ENCODE results near the gene TEKT5.
"Not testable (repeated sequence)": the region's sequence is repeated elsewhere in the genome, so short reads cannot be mapped to it uniquely, and the experiment has no call there.

The TEKT5 gene

DNA sequence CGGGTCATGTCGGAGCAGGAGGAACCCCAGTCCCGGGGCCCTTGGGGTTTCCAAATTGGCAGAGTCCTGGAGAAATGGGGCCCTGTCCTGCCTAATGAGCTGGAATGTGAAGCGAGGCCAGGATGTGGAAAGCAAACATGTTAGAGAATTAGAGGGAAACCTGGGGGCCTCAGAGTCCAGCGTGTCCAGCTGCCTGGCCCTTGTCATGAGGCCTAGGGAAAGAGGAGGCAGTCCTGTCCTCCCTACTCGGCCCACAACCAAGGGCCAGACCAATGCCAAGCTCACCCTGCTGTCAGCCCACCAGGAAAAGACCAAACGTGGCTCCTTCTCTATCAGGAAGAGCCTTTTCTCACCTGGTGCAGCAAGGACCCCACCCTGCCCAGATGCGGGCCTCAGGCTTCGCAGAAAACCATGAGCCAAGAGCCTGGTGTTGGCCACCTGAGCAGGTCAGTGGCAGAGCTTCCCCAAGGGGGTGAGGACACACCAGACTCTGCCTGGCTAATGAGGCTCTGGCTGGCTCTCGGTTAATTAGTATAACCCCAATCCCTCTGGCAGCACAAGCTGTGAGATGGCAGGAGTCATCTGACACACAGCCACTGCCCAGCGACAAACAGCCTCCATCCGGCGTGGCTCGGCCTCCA, 10.1 kb downstream of the TEKT5 start:
- DNase-seq, result no peak

DNA sequence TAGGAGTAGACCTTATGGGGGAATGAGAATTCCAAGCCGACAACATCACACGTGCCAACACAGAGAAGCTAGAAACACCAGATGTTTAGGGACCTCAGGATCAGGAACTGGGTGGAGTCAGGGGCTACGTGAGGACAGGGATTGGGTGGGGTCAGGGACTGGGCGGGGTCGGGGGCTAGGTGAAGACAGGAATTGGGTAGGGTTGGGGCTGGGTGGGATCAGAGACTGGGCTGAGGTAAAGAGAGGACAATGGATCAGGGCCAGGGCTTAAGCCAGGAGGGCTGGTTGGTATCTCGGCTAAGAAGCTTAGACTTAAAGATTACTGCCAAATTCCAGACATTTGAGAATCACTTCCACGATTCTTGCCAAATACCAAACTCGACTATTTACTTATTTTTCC, 11.6 kb downstream of the TEKT5 start:
- DNase-seq, result no peak

DNA sequence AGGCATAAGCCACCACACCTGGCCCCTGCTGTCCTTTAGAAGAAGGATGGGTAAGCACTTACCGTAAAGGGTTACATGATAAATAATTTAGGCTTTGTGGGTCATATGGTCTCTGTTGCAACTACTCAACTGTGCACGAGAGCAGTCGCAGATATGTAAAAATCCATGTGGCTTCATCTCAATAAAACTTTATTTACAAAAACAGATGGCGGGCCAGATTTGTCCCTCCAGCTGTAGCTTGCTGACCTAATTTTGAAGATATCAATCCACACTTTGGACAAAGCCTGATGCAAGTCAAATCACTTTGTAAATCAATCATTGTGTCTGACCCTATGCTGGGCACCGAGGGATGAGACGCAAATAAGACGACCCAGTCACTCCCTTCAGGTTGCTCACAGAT, 12.1 kb downstream of the TEKT5 start:
- DNase-seq, result no peak

DNA sequence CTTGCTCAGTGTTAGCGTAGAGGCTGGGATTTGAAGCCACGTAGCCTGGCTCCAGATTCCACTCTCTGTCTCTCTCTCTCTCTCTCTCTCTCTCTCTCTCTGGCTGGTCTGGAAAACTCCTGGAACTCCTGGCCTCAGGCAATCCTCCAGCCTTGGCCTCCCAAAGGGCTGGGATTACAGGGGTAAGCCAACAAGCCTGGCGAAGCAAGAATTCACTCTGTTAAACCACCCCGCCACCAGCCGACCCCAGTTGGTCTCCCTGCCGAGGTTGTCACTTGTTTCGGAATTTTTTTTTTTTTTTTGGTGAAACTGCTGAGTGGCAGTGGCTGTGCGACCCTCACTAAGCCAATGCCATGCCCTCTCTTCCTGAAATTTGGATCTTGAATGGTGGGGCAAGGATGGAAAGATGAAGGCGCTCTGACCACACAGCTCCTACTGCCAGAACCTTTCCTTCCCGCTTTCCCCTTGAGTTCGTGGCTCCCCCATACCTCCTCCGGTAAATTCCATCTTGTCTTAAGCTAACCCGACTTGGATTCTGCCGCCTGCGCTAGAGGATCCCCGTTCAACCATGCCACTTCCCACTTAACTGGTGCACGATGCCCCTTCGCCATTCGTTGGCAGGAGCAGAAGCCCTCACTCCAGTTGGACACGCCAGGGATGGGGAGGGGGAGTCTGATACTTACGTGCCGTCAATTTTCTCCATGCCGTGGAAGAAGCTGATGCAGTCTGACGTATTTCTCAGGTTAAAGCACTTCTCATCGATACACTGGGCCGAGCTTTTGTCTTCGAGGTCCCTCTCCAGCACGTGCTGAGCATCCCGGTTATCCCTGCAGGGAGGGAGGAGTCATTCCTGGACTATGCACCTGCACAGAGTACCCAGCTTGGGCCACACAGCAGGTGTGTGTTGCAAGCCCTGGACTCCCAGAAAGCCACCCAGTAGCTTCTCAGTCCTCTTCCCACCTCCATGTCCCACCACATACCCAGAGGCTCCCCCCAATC, 13.1 kb downstream of the TEKT5 start:
- DNase-seq, result no peak

DNA sequence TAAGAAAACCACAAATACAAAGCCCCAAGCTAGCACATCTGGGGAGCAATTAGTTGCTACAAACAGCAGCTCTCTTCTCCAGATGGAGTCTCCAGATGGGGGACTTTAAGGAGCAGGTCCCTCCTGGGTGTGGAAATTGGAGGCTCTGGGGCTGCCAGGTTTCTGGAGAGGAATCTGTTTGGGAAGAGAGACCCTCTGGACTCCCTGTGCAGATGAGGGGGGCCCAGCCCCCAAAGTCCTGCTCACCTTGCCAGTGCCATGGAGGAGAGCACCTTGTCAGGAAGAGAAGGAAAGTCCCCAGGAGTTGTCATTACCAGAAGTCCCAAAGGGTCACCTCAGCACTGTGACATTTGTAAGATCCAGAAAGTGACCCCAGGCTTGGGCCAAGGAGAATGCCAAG, 14.8 kb downstream of the TEKT5 start:
- DNase-seq, result no peak

DNA sequence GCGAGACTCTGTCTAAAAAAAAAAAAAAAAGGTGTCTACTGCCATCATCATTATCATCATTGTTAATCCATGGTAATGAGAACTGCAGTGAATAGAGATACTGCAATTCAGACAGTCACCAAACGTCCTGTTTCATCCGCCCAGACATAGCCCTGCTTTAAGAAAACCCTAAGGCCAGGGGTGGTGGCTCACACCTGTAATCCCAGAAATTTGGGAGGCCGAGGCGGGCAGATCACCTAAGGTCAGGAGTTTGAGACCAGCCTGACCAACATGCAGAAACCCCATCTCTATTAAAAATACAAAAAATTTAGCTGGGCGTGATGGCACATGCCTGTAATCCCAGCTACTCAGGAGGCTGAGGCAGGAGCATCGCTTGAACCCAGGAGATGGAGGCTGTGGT, 15.3 kb downstream of the TEKT5 start:
- DNase-seq, result not testable (repeated sequence)

DNA sequence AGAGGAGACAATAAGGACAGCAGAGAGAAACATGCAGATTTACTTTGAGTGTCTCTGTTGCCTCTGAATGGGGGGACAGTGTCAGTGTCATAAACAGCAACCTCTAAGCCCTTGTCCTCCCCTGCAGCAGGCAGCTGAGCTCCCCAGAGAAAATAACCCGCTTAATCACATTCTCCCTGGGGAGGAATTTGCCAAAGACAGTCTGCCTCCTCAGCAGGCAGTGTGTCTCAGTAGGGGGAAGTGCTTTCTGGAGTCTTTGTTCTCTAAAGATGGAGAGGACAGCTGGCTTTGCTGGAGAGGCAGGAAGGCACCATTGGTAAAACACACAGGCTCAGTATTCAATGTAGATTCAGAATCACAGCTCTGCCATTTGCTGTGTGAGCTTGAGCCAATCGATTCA, 16.1 kb downstream of the TEKT5 start:
- DNase-seq, result no peak

DNA sequence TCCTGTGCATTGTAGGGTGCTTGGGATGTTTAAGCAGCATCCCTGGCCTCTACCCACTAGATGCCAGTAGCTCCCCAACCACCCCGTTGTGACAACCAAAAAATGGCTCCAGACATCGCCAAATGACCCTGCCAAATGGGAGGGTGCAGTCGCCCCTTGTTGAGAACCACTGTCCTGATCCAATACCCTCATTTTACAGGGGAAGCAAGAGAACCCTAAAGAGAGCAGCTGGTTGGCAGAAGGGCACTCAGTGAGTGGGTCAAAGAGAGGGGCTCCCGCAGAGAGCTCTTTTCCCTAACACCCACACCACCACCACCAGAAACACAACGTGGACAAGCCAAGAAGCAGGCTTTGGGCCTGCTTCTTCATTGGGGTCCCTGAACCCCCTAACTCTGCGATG, 18.4 kb downstream of the TEKT5 start:
- DNase-seq, result no peak

DNA sequence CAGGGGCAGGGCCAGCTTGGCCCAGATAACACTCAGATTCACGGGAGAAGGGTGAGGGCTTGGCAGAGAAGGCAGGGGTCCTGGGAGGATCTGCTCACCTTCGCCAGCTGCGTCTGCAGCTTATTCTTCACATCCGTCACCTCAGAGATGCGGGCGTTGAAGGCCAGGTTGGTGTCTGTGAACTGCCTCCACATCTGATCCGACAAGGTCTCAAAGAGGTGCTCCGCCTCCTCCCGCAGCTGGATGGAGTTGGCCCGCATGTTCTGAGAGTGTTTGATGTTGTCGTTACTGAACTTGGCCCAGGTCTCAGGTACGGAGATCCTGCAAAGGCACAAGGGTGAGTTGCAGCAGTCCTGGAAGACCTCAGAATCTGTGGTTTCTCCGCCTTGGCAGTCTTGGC, 18.9 kb downstream of the TEKT5 start:
- no peak for DNase-seq

DNA sequence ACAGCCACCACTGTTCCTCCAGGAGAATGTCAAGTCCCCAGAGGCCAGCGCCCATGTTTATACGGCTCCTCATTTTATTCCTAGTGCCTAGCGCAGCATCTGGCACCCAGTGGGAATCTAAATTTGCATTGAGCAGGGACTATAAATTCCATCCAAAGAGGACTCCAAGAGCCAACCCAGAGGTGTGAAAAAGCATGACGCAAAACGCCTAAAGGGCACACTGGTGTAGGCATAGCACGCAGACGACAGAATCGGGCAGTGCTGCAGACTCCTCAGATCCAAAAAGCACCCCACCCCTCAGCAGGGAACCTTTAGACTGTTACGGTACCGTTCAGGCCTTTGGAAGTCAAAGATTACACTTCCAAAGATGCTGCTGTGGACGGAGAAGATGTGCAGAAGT, 19.5 kb downstream of the TEKT5 start:
- DNase-seq, result no peak

DNA sequence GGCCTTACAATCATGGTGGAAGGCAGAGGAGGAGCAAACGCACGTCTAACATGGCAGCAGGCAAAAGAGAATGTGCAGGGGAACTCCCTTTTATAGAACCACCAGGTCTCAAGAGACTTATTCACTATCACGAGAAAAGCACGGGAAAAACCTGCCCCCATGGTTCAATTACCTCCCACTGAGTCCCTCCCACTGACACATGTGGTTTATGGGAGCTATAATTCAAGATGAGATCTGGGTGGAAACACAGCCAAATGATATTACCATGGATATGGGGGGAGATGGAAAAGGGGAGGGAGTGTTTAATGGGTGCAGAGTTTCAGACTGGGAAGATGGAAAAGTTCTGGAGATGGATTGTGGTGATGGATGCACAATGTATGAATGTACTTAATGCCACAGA, 23.0 kb downstream of the TEKT5 start:
- no peak for DNase-seq

DNA sequence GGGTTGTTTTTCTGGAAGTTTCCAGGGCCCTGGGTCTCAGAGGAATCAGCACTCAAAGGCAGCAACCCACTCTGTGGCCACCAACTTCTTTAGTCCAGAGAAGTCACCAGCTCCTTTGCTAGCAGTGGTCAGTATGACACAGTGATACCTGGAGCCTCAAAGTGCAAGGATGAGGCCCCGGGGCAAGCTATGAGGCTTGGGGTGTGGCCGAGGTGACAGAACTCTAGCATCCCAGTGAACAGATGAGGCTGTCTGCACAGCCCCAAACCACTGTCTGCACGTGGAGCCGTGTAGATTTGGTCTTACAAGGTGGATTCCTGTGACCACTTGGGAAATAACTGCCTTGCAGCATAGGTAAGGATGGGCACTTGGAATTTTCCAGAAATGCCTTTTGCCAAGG, 24.9 kb downstream of the TEKT5 start:
- no peak for DNase-seq

DNA sequence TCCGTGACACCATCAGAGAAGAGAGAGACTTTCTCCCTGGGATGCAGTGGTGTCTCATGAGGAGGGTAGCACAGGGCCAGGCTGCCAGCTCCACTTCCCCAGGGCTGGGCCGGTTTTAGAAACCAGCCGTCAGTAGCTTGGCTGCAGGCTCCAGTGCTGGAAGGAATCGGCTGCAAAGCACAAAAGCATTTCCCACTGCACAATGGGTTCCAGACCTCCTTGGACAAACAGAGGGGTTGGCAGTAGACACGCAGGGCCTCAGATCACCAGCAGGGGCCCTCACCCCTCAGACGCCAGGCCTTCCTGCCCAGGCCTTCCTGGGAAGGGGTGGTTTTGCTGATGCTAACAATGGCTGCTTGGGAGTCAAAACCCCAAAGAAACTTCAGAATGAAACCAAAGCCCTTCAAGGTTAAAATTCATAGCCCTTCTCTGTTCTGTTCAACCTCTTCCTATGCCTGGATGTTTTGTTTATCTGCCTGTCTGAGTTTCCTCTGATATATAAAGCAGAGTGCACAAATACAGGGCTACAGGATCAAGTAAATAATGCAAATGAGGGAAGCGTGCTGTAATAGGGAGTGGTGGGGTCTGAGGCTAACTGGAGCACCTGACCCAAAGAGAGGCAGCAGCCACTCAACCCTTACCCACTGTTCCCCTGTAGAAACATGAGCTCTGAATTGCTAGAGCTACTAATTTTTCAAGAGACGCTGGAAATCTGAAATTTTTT, 26.2 kb downstream of the TEKT5 start:
- no peak for DNase-seq

DNA sequence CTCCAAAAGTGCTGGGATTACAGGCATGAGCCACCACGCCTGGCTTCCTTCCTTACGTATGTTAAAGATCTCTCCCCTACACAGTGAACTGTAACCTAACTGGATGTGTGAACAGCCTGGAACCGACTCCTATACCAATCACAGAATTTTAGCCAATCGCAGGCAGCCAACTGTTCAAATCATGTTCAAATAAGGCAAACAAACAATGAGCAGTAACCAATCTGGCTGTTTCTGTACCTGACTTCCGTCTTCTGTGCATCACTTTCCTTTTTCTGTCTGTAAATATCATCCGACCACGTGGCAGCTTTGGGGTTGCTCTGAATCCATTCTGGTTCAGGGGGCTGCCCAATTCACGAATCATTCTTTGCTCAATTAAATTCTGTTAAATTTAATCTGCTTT, 27.5 kb downstream of the TEKT5 start:
- DNase-seq, result no peak

DNA sequence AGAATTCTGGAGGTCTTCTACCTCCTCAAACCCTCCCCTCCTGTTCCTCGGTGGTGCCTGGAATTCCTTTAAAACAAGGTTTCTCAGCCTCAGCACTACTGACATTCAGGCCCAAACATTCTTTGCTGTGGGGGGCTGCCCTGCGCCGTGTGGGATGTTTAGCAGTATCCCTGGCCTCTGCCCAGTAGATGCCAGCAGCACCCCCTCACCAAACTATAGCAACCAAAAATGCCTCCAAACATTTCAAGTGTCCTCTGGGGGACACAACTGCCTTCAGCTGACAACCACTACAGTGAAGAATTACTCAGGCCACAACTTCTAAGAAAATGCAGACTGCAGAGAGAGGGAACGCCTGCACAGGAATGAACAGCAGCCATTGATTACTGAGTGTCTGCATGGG, 28.4 kb downstream of the TEKT5 start:
- DNase-seq, result no peak

DNA sequence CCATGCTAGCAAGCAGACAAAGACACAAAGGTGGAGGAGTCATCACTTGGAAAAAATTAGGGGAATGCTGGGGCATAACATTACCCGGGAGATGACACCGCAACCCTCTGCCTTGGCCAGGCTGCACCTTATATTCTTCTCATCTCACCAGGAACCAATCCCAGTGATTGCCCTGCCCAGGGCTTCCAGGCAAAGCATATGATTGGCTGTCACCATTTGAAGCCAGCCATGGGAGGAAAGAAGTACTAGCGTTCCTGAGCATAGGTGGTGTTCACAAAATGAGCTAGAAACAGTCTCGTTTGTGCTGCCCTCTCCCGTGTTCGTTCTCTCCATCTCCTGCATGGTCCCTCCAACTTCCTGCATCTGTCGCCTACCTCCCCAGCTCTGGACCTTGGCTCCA, 29.6 kb downstream of the TEKT5 start:
- DNase-seq, result no peak

DNA sequence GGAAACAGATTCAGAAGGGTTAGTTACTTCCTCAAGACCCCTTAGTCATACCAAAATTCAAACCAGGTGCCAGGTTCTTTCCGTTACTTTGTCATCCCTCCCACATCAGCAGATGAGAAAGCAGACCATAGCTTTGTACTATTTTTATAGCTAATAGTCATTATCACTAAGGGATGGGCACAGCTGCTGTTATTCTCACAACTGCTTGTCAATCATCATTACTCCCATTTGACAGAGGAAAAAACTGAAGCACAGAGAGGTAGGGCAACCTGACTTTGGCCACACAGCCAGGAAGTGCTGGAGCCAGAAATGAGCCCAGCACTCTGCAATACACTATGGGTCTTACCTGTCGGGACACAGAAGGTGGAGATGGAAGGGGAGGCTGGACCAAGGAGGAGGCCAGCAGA, 30.0 kb downstream of the TEKT5 start:
- no peak for DNase-seq

DNA sequence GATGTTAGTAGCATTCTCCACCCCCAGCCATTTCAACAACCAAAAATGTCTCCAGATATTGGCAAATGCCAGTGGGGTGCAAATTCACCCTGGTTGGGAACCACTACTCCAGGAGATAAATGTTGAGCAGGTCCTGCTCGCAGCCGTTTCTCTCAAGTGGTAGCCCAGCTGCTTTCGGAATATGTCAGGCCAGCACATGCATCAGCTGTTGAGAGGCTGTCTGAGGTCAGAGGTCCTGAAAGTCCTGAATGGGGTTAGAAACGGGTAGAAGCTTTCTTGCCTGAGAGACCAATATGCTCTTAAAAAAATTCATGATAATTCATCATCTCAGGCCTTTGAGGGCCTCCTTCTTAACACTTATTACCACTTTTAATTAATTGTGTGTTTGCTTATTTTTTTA, 31.0 kb downstream of the TEKT5 start:
- DNase-seq, result no peak

DNA sequence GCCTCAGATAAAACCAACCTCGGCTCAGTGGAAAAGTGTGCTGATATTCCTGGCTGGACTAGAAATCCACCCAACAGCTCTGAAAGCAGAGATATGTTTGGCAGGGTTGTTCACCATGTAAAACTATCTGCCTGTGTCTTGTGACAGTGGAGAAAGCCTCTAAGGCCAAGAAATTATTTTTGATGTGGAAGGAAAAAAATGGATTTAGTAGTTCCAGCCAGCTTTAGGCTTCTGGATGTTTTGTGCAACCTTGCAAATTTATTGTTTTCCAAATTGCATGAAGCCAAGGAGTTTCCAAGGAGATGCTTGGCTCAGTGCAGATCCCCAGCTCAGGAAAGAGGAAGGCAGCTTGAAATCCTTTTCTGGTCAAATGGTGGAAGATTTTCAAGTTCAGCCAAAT, 31.6 kb downstream of the TEKT5 start:
- no peak for DNase-seq

DNA sequence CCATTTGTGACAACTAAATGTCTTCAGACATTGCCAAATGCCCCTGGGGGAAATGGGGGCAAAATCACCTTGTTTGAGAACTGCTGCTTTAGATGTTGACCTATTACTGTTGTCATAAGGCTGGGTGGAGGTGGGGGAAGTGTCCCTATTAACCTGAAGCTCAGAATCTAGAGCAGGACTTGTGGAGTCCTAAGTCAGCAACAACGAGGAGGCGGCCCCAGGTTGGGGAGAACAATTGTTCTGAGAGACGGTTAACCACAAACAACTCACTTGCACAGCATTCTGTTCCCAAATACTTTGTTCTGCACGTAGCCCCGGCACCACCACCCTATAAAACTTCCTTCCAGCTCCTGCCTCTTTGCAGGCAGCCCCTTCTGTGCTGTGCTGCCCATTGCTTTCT, 32.5 kb downstream of the TEKT5 start:
- DNase-seq, result no peak

DNA sequence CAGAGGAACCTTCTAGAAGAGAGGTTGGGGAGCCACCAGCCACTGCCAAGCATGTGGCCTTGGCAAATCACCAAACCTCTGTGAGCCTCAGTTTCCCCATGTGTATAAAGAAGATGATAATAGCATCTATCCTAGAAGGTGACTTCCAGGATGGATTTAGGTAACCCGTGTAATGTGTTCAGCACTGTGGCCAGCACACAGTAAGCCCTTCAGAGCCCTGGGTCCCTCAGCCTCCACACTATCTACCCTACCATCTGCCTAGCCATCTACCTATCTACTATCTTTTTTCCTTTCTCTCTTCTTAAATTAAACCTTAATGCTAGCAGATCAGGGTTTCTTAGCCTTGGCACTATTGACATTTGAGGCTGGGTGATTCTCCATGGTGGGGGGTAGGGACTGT, 33.0 kb downstream of the TEKT5 start:
- DNase-seq, result no peak

DNA sequence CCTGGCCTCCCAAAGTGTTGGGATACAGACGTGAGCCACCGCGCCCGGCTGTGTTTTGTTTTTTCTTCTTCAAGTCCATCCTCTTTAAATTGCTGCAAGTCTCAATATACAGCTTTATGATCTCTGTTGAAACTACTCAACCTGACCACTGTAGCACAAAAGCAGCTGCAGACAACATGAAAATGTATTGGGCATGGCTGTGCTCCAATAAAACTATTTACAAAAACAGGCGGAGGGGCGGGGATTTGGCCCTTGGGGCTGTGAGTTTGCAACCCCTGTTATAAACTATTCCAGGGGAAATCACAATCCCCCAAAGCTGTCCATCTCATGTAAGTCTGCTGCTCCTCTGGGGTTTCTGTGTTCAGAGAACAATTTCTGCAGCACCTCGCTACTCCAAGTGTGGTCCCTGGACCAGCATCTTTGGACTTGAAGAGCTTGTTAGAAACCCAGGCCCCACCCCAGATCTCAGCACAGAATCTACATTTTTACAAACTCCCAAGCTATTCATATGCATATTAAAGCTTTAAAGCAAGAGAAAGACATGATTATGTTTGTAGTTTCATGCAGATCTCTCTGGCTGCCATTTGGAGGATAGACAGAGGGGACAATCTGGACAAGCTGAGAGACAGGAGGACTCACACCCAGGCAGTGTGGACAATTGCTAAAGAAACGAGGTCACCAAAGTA, 33.6 kb downstream of the TEKT5 start:
- DNase-seq, result no peak

DNA sequence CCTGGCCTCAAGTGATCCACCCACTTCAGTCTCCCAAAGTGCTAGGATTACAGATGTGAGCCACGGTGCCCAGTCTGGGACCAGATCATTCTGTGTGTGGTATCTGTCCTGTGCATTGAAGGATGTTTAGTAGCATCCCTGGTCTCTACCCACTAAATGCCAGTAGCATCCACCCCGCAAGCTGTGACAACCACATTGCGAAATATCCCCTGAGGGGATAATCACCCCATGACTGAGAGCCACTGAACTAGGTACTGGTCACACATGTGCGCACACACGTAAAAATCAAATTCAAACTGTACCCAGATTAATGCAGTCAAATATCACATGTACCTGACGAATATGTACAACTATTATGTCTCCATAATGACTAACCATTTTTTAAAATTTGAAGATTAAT, 35.8 kb downstream of the TEKT5 start:
- no peak for DNase-seq
